ENCODE data around the gene GRXCR2. TPM values are rescaled to one million over a fixed set of nuclear protein-coding genes. Genes with fewer than 3 reads are reported as not detected.
A peak's percentile ranks its signal among the peaks of the same experiment; 100 is the strongest.

Gene GRXCR2
- total and polyA plus RNA-seq, 4 experiments from 2014 or later, result not detected

DNA sequence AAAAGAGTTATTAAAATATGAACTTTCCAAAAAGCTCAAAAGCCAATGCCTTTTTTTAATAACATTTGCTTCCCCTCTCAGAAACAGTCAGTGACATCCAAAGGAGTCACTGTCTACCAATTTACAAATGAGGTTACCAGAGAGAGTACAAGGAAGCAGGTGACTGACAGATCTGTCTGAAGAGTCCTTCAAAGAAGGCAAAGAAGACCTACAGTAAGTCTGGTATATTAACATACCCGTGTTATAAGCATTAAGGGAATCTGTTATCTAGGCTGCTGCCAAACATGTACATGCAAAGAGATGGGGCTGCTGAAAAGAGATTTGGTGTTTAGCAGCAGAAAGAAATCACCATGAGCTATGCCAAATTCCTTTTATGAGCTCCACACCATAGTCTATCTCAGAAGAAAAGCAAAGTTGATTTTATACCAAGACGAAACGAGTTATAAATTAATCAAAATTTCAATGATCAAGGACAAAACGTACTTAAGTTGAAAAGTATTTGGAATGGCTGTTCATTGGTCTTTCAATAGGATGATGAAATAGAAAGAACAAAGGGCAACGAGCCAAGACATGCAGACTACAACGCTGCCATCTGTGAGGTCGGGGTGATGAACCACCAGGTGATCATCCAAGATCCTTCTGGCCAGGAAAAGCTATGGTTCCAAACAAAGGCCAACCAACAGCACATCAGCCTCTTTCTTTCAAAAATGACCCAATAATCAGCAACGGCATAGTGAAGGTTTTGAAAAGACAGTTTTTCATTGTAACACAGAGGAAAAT lies 45.7 kb downstream of the GRXCR2 start:
- CTCF ChIA-PET (ENCODE audit: partially characterized antibody), result interaction anchor here (1.0 to 3.6 kb wide), 9 partner anchors 8 to 1623 kb away, joined by 3 to 30 read pairs (median 5); partner anchors contain the start of gene PRELID2
- no peaks in the 10 kb centered on the region for H3K4me1 ChIP-seq (ENCODE audit: insufficient read depth, low read length)

DNA sequence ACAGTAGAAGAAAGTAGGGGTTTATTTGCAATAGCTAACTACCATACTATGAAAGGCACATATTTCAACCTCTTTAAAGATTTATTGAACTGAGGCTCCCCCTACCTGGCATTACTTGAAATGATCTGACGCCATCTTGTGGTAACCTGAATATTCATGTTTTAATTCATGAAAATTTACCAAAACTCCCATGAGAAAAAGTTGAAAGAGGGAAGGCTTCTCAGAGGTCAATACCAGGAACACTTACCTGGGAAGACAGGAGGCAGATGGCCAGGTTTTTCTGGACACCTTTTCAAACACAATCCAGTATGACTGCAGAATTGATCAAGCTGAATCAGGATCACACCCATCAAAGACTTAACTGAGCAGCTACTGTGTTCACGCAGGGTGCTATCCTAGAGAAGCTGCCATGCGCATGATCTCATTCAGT lies 47.0 kb downstream of the GRXCR2 start:
- no peaks in the 10 kb centered on the region for H3K27me3 ChIP-seq (ENCODE audit: insufficient read depth, low read length)
- H3K4me3 ChIP-seq (ENCODE audit: low read length in 2 of 2), result no peak overlapping the region
- H3K36me3 ChIP-seq (ENCODE audit: insufficient read depth, low read length), result no peaks in the 10 kb centered on the region
- ChIA-PET POLR2A (ENCODE audit: partially characterized antibody) (no interaction called here), CTCF (ENCODE audit: partially characterized antibody) (interaction anchor here (0.8 to 3.6 kb wide), 11 partner anchors 10 to 1633 kb away, joined by 3 to 30 read pairs (median 5); partner anchors contain the start of gene PRELID2)
- H3K27me3 Mint-ChIP-seq, result no peaks in the 10 kb centered on the region
- H3K36me3 Mint-ChIP-seq, result no peaks in the 10 kb centered on the region
- peaks cover 0 to 5% (median 2%) of the 10 kb centered on the region in 4 donors for H3K4me1 Mint-ChIP-seq
- intact Hi-C loops (cut with micrococcal nuclease), result loop anchor here (5.0 kb wide), 2 partner anchors 128 to 143 kb away; no protein-coding TSS in a partner anchor
- H3K4me1 ChIP-seq (ENCODE audit: insufficient read depth, low read length), result no peaks in the 10 kb centered on the region
- no peaks in the 10 kb centered on the region for H3K9me3 ChIP-seq (ENCODE audit: control insufficient read depth in 1 of 2, low read length in 2 of 2)
- H3K4me3 Mint-ChIP-seq, result no peak overlapping the region
- H3K27ac Mint-ChIP-seq, result no peak overlapping the region
- no peak overlapping the region for H3K27ac ChIP-seq (ENCODE audit: low read depth, low read length)
- DNase-seq, result peak in 4 of 5 donors; percentile 14 to 26 (median 16)
- no peaks in the 10 kb centered on the region for H3K9me3 Mint-ChIP-seq

More for the DNA sequence above, 45.7 kb downstream of the GRXCR2 start:
- H3K36me3 Mint-ChIP-seq, result no peaks in the 10 kb centered on the region
- H3K27me3 Mint-ChIP-seq, result no peaks in the 10 kb centered on the region
- intact Hi-C loops (cut with micrococcal nuclease), result loop anchor here (5.0 kb wide), 2 partner anchors 130 to 145 kb away; no protein-coding TSS in a partner anchor
- H3K4me3 ChIP-seq (ENCODE audit: low read length in 2 of 2), result no peak overlapping the region
- H3K27ac ChIP-seq (ENCODE audit: low read depth, low read length), result no peak overlapping the region
- H3K9me3 ChIP-seq (ENCODE audit: control insufficient read depth in 1 of 2, low read length in 2 of 2), result no peaks in the 10 kb centered on the region
- peaks cover 0 to 6% (median 2%) of the 10 kb centered on the region in 4 donors for H3K4me1 Mint-ChIP-seq
- no peak overlapping the region for H3K27ac Mint-ChIP-seq
- H3K27me3 ChIP-seq (ENCODE audit: insufficient read depth, low read length), result no peaks in the 10 kb centered on the region
- DNase-seq, result no peak
- no peak overlapping the region for H3K4me3 Mint-ChIP-seq
- no peaks in the 10 kb centered on the region for H3K9me3 Mint-ChIP-seq
- H3K36me3 ChIP-seq (ENCODE audit: insufficient read depth, low read length), result no peaks in the 10 kb centered on the region
- POLR2A ChIA-PET (ENCODE audit: partially characterized antibody), result no interaction called here

DNA sequence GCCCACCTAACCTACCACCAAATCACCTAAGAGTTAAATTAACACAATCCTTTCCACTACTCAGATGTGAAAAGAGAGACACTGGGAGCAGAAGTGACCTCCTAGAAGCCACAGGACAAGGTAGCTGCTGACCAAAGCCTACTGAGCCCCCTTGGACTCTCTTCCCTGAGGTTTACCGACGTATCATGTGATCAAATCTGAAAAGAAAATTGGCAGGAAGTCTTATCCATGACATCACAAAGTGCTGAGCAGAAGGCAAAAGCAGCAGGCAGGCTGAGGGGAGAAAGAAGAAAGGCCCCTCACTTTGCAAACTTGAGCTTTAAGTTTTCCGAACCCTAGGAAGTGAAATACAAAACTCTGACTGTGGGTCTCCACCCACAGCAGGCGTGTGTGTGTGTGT lies 48.8 kb downstream of the GRXCR2 start:
- Histone ChIP-seq H3K27me3 (ENCODE audit: insufficient read depth, low read length) (no peaks in the 10 kb centered on the region), H3K4me1 (ENCODE audit: insufficient read depth, low read length) (no peaks in the 10 kb centered on the region), H3K9me3 (ENCODE audit: control insufficient read depth in 1 of 2, low read length in 2 of 2) (no peaks in the 10 kb centered on the region), H3K27ac (ENCODE audit: low read depth, low read length) (no peak overlapping the region), H3K36me3 (ENCODE audit: insufficient read depth, low read length) (no peaks in the 10 kb centered on the region), H3K4me3 (ENCODE audit: low read length in 2 of 2) (no peak overlapping the region)
- no peak overlapping the region for H3K4me3 Mint-ChIP-seq
- intact Hi-C loops (cut with micrococcal nuclease), result no loop called here
- no peaks in the 10 kb centered on the region for H3K4me1 Mint-ChIP-seq
- no peak overlapping the region for H3K27ac Mint-ChIP-seq
- DNase-seq, result no peak
- CTCF ChIA-PET (ENCODE audit: partially characterized antibody), result interaction anchor here (1.2 to 2.0 kb wide), 3 partner anchors 11 to 1620 kb away, joined by 5 to 10 read pairs (median 7); partner anchors contain the start of gene PRELID2
- no peaks in the 10 kb centered on the region for H3K36me3 Mint-ChIP-seq
- H3K27me3 Mint-ChIP-seq, result no peaks in the 10 kb centered on the region
- H3K9me3 Mint-ChIP-seq, result no peaks in the 10 kb centered on the region
- POLR2A ChIA-PET (ENCODE audit: partially characterized antibody), result no interaction called here

DNA sequence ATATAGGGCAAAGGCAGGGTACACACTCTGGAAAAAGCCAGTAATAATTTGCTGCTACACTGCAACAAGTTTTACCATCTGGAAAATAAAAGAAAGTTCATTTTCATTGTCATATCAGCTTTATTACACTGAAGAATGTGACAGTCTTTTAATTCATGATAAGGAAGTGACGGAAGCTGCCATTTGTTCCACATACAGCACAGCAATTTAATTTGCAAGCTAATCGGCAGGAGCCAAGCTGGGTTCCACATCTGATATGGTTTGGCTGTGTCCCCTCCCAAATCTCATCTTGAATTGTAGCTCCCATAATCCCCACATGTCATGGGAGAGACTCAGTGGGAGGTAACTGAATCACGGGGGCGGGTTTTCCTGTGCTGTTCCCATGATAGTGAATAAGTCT lies 54.2 kb downstream of the GRXCR2 start:
- no peak overlapping the region for H3K4me3 Mint-ChIP-seq
- no peaks in the 10 kb centered on the region for H3K4me1 Mint-ChIP-seq
- DNase-seq, result no peak
- intact Hi-C loops (cut with micrococcal nuclease), result no loop called here
- no peak overlapping the region for H3K4me3 ChIP-seq (ENCODE audit: low read length in 2 of 2)
- CTCF ChIA-PET (ENCODE audit: partially characterized antibody), result interaction anchor here (1.2 kb wide), 2 partner anchors 8 to 1615 kb away, joined by 3 to 4 read pairs; no protein-coding TSS in a partner anchor
- no peak overlapping the region for H3K27ac Mint-ChIP-seq
- no peaks in the 10 kb centered on the region for H3K9me3 ChIP-seq (ENCODE audit: control insufficient read depth in 1 of 2, low read length in 2 of 2)
- no peaks in the 10 kb centered on the region for H3K36me3 Mint-ChIP-seq
- no peak overlapping the region for H3K27ac ChIP-seq (ENCODE audit: low read depth, low read length)
- no peaks in the 10 kb centered on the region for H3K27me3 Mint-ChIP-seq
- no peaks in the 10 kb centered on the region for H3K27me3 ChIP-seq (ENCODE audit: insufficient read depth, low read length)
- H3K36me3 ChIP-seq (ENCODE audit: insufficient read depth, low read length), result no peaks in the 10 kb centered on the region
- H3K9me3 Mint-ChIP-seq, result no peaks in the 10 kb centered on the region
- POLR2A ChIA-PET (ENCODE audit: partially characterized antibody), result no interaction called here
- H3K4me1 ChIP-seq (ENCODE audit: insufficient read depth, low read length), result no peaks in the 10 kb centered on the region

DNA sequence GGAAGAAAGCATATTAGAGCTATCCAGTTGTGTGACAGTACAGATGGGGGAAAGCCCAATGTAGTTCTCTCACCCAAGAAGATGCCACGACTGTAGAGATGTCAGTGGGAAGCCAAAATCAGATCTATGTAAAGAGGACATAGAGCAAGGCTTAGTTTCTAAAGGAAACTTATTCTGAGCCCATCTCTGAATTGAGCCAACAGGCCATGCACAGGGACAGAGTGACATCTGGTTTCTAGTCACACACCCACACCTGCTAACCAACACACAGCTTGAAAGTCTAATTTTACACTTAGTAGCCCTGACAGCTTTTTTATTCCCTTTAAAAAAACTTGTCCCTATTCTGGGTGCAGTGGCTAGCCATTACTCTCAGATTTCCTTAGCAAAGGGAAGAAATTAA lies 59.9 kb downstream of the GRXCR2 start:
- no peaks in the 10 kb centered on the region for H3K9me3 ChIP-seq (ENCODE audit: control insufficient read depth in 1 of 2, low read length in 2 of 2)
- intact Hi-C loops (cut with micrococcal nuclease), result no loop called here
- H3K4me1 ChIP-seq (ENCODE audit: insufficient read depth, low read length), result no peaks in the 10 kb centered on the region
- CTCF ChIA-PET (ENCODE audit: partially characterized antibody), result interaction anchor here (1.7 kb wide), 1 partner anchor 13 kb away, joined by 6 read pairs; no protein-coding TSS in a partner anchor
- H3K27ac Mint-ChIP-seq, result no peak overlapping the region
- peaks cover 0 to 3% (median 0%) of the 10 kb centered on the region in 8 donors for H3K9me3 Mint-ChIP-seq
- H3K36me3 ChIP-seq (ENCODE audit: insufficient read depth, low read length), result no peaks in the 10 kb centered on the region
- H3K4me3 Mint-ChIP-seq, result no peak overlapping the region
- no peak overlapping the region for H3K27ac ChIP-seq (ENCODE audit: low read depth, low read length)
- no peak overlapping the region for H3K4me3 ChIP-seq (ENCODE audit: low read length in 2 of 2)
- no peaks in the 10 kb centered on the region for H3K27me3 ChIP-seq (ENCODE audit: insufficient read depth, low read length)
- H3K27me3 Mint-ChIP-seq, result no peaks in the 10 kb centered on the region
- POLR2A ChIA-PET (ENCODE audit: partially characterized antibody), result no interaction called here
- H3K36me3 Mint-ChIP-seq, result peaks cover 0 to 3% of the 10 kb centered on the region in 2 donors
- no peak for DNase-seq
- no peaks in the 10 kb centered on the region for H3K4me1 Mint-ChIP-seq

DNA sequence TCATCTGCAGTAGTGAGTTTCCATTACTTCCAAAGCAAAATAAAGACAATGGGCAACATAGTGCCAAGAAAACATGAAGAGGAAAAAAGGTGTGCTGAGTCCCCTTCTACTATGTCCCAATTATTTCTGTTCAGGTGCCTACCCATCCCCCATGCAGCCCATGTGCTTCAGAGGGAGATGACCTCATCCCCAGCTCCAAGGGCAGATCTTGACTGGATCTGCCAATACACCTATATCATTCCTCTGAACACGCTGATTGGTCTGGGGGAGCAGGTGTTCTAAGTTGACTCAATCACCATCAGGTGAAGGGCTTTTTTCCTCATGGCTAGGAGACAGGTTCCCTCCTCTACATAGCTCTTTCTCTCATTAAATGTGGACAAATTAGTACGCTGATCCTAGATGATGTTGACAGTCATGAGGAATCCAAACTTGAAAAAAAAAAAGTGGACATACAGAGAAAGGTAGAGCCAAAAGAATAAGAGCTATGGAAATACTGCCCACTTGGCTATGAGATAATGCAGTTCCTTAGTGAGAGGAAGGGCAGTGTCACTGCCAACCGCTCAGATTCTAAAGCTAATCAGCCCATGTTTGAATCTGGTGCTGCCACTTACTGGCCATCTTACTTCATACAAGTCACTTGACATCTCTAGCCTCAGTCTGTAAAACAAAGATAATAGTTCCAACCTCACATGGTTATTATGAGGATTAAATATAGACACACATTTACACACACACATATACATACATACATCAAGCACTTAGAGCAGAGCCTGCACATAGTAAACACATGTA lies 60.8 kb downstream of the GRXCR2 start:
- peaks cover 0 to 3% (median 0%) of the 10 kb centered on the region in 8 donors for H3K9me3 Mint-ChIP-seq
- H3K27me3 ChIP-seq (ENCODE audit: insufficient read depth, low read length), result no peaks in the 10 kb centered on the region
- H3K4me1 Mint-ChIP-seq, result no peaks in the 10 kb centered on the region
- no peaks in the 10 kb centered on the region for H3K27me3 Mint-ChIP-seq
- no peak overlapping the region for H3K27ac Mint-ChIP-seq
- H3K4me1 ChIP-seq (ENCODE audit: insufficient read depth, low read length), result no peaks in the 10 kb centered on the region
- intact Hi-C loops (cut with micrococcal nuclease), result no loop called here
- peaks cover 0 to 3% of the 10 kb centered on the region in 2 donors for H3K36me3 Mint-ChIP-seq
- no peak for DNase-seq
- no peaks in the 10 kb centered on the region for H3K9me3 ChIP-seq (ENCODE audit: control insufficient read depth in 1 of 2, low read length in 2 of 2)
- H3K27ac ChIP-seq (ENCODE audit: low read depth, low read length), result no peak overlapping the region
- H3K4me3 ChIP-seq (ENCODE audit: low read length in 2 of 2), result no peak overlapping the region
- H3K36me3 ChIP-seq (ENCODE audit: insufficient read depth, low read length), result no peaks in the 10 kb centered on the region
- H3K4me3 Mint-ChIP-seq, result no peak overlapping the region
- POLR2A ChIA-PET (ENCODE audit: partially characterized antibody), result no interaction called here
- CTCF ChIA-PET (ENCODE audit: partially characterized antibody), result interaction anchor here (1.7 kb wide), 1 partner anchor 14 kb away, joined by 6 read pairs; no protein-coding TSS in a partner anchor

Data from CD4-positive, alpha-beta memory T cell (primary cell).